Activated gamma-delta T cell treated with anti-CD3 and anti-CD28 coated beads, Interleukin-2, amount 50 U/mL, for 16 hours (primary cell): Measurements from ENCODE around the gene P2RX7.
"Not testable (repeated sequence)": the region's sequence is repeated elsewhere in the genome, so short reads cannot be mapped to it uniquely, and the experiment has no call there.

Source experiments
- DNase-seq: peaks from one replicate; pipeline ENCODE4 v3.0.0-alpha.2; 2020; ENCODE audit warnings: low read depth

The P2RX7 gene

GRCh38 chr12:121170611-121171260 is 38.1 kb downstream of the P2RX7 start:
- DNase-seq, result no peak

GRCh38 chr12:121172145-121172544 is 39.5 kb downstream of the P2RX7 start:
- no peak for DNase-seq

- DNase-seq, result no peak
Observed at GRCh38 chr12:121175383-121176119, 42.9 kb downstream of the P2RX7 start.

GRCh38 chr12:121176826-121177529 is 44.3 kb downstream of the P2RX7 start:
- no peak for DNase-seq

GRCh38 chr12:121181181-121181580 is 48.5 kb downstream of the P2RX7 start:
- DNase-seq, result no peak

- DNase-seq, result no peak
Observed at GRCh38 chr12:121182222-121182893, 49.7 kb downstream of the P2RX7 start.

- no peak for DNase-seq
Observed at GRCh38 chr12:121184425-121184824, 51.7 kb downstream of the P2RX7 start.

- DNase-seq, result no peak
Observed at GRCh38 chr12:121184984-121185889, 52.6 kb downstream of the P2RX7 start.

- no peak for DNase-seq
Observed at GRCh38 chr12:121186826-121187225, 54.1 kb downstream of the P2RX7 start.

- no peak for DNase-seq
Observed at GRCh38 chr12:121187501-121187900, 54.8 kb downstream of the P2RX7 start.

- no peak for DNase-seq
Observed at GRCh38 chr12:121188227-121188626, 55.6 kb downstream of the P2RX7 start.

GRCh38 chr12:121189131-121189530 is 56.5 kb downstream of the P2RX7 start:
- DNase-seq, result no peak

GRCh38 chr12:121189619-121190155 is 57.0 kb downstream of the P2RX7 start:
- no peak for DNase-seq

- DNase-seq, result no peak
Observed at GRCh38 chr12:121190523-121191031, 57.9 kb downstream of the P2RX7 start.

- no peak for DNase-seq
Observed at GRCh38 chr12:121191151-121191550, 58.5 kb downstream of the P2RX7 start.

GRCh38 chr12:121196902-121197301 is 64.2 kb downstream of the P2RX7 start:
- no peak for DNase-seq

GRCh38 chr12:121198949-121199348 is 66.3 kb downstream of the P2RX7 start:
- no peak for DNase-seq

GRCh38 chr12:121201140-121201539 is 68.5 kb downstream of the P2RX7 start:
- not testable (repeated sequence) for DNase-seq

GRCh38 chr12:121202407-121203355 is 70.0 kb downstream of the P2RX7 start:
- DNase-seq, result no peak

GRCh38 chr12:121203482-121203881 is 70.8 kb downstream of the P2RX7 start:
- DNase-seq, result no peak
